HL-60 (cell line): ENCODE results near the gene TMEM9.

ENCODE experiments used
- DNase-seq, 2 experiments: peaks; one replicate each; pipeline ENCODE4 v3.0.0-alpha.2; 2010 to 2020; ENCODE audit warnings: low read depth in 1 of 2, low spot score in 1 of 2
- H3K27ac ChIP-seq: fragments of 250-450 bp; sonication (Bioruptor Pico); replicated peaks from 2 replicates; pipeline ENCODE4 v1.5.1; 2020; ENCODE audit warnings: mild to moderate bottlenecking, moderate library complexity
- H3K27me3 ChIP-seq: fragments of 250-450 bp; sonication (Bioruptor Pico); 2 replicates; pipeline ENCODE4 v1.5.1; 2021; ENCODE audit warnings: mild to moderate bottlenecking, moderate library complexity; ENCODE audit not compliant: insufficient read depth, poor library complexity, severe bottlenecking
- H3K4me3 ChIP-seq: replicated peaks from 2 replicates; pipeline ENCODE4 v1.5.1; 2011; ENCODE audit warnings: mild to moderate bottlenecking, control low read depth, low read length; ENCODE audit not compliant: insufficient read depth
- CTCF ChIP-seq: IDR thresholded peaks from one replicate; pipeline ENCODE4 v1.5.1; 2011; ENCODE audit warnings: low read length, control low read depth, inconsistent platforms; ENCODE audit not compliant: insufficient read depth
- GABPA ChIP-seq: IDR thresholded peaks from 2 replicates; pipeline ENCODE4 v1.6.1; 2012; ENCODE audit warnings: low read depth
- POLR2AphosphoS5 ChIP-seq: IDR thresholded peaks from 2 replicates; pipeline ENCODE4 v1.6.1; 2012; ENCODE audit warnings: low read depth
- REST ChIP-seq: IDR thresholded peaks from 2 replicates; pipeline ENCODE4 v1.6.1; 2012; ENCODE audit warnings: low read depth; ENCODE audit not compliant: insufficient replicate concordance
- SPI1 ChIP-seq: IDR thresholded peaks from 2 replicates; pipeline ENCODE4 v1.6.1; 2012; ENCODE audit warnings: low read depth, mild to moderate bottlenecking, borderline replicate concordance

Gene TMEM9

GRCh38 chr1:201100169-201100930, 53.9 kb downstream of the TMEM9 start:
- no peaks in the 10 kb centered on the region for H3K27me3 ChIP-seq
- DNase-seq = no peak
- H3K27ac ChIP-seq = no peak overlapping the region
- no peak overlapping the region for H3K4me3 ChIP-seq
- TF ChIP-seq CTCF (no peak), GABPA (no peak), REST (no peak), SPI1 (no peak), POLR2AphosphoS5 (no peak)

DNA sequence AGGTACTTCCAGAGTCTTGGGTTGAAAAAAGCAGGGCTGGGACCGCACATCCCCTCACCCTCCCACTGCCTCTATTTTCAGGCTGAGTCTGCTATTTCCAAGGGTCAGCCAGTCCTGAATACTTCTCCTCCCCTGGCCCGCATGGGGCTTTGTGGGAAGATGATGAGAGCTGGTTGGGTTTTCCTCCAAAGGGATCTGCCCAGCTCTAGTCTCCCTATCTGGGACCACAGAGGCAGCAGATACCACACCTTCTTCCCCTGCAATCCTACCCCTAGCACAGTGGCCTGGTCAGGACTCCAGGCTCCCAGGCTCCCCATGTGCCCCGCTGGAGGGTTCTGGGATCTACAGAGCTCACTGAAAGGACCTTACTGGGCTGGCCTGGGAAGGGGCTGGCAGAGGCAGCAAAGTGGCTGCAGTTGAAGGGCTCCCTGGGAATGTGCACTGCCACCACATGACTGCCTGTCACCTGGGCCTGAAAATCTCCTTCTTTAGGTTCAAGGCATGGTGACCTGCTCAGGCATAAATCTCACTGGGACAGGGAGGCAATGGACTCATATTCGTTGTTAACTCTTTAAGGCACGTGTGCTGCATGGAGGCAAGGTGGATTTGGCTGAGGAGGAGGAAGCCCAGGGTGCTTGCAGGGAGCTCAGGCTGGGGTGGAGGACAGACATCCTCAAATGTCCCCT, 55.1 kb downstream of the TMEM9 start:
- no peak for DNase-seq
- Histone ChIP-seq H3K27ac (no peak overlapping the region), H3K4me3 (no peak overlapping the region), H3K27me3 (no peaks in the 10 kb centered on the region)
- TF ChIP-seq SPI1 (no peak), POLR2AphosphoS5 (no peak), GABPA (no peak), CTCF (no peak), REST (no peak)

- DNase-seq = no peak
- Histone ChIP-seq H3K4me3 (no peak overlapping the region), H3K27ac (no peak overlapping the region), H3K27me3 (no peaks in the 10 kb centered on the region)
- TF ChIP-seq REST = no peak
- TF ChIP-seq GABPA = no peak
- no peak for TF ChIP-seq CTCF
- no peak for TF ChIP-seq POLR2AphosphoS5
- no peak for TF ChIP-seq SPI1
These were observed 57.1 kb downstream of the TMEM9 start for GRCh38 chr1:201096977-201097856.
